NCI-H524 (cell line): ENCODE data around the gene TTL.

Experiments used
- DNase-seq, 2 experiments: peaks; one replicate each; lab custom pipeline; 2025; lab: John Stamatoyannopoulos, UW

TTL gene

DNA sequence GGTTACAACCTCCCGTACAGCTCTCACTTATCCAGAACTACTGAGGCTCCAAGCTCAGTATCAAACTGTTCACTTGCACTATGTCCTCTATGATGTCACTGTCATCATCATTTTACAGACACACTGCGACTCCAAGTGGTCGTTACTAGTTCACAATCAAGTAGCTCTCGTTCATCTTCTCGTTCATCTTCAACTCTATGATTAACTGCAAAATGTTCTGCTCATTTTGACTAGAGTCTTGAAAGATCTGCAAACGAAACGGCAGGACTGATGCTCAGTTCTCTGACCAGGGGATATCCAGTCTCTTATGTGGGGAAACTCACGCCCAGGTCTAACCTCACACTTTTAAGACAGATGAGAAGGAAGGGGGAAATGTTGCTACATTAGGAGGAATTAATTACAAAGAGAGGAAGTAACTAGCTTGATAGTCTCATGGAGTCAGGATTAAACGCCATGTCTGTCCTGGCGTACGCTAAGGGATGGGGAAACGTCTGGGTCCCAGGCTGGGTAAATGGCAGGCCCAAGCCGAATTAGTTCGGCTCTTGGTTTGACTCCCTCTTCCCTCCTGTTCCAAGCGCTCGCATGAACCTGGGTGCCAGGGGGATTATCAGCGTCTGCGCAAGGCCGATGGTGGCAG, 101.7 kb downstream of the TTL start:
- DNase-seq: peak in 1 of 2 experiments; percentile 67

DNA sequence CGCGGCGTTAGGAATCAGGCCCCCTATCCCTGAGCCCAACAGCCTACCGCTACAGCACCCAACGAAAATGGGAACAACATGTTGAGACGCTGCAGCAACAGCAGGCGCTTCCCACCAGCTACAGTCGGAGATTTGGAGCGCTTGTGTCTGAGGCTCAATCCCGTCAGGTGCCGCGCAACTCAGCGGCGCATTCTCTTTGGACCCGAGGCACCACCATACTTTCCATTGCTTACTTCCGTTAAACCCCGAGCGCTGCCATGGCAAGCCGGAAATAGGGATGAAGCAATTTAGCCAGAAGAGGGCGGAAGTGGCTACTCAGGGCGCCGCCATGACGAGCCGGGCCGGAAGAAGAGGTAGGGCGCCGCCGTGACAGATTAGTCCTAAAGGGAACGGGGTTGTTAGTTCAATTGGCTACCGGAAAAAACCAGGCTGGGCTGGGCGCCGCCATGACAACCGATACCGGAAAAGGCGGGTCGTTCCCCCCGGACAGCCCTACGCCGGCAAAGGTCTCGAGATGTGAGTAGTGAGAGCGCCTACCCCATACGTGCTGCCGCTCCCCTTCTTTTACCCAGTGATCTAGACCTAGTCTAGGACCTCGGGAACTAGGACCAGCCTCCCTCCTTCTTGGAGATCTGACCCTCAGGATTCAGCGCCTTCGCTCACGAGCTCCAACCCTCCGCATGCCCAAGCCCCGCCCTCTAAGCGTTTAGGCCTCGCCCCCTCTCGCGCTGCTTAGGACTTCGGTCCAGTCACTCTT, 102.4 kb downstream of the TTL start, which contains the start of gene CHCHD5:
TSS of gene CHCHD5 (plus strand) at position 476 of the 757 bp plus-strand sequence. CDS start at position 515, 39 bp downstream.
- peak; percentile 81 to 92 for DNase-seq

DNA sequence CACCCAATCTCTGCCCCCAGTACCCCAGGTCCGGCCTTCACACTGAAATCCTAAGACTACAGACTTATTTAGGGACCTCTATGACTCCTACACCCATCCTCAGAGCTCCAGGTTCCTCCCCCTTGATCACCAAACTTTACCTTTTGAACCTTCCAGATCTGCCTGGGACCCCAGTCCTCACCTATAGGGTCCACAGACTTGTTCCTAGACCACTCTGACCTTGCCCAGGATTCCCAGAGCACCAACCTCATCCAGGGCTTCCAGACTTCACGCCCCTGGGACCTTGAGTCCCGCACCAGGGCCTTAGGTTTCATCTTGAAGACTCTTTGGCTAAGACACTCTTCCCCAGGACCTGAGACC, 102.9 kb downstream of the TTL start:
- DNase-seq: no peak

DNA sequence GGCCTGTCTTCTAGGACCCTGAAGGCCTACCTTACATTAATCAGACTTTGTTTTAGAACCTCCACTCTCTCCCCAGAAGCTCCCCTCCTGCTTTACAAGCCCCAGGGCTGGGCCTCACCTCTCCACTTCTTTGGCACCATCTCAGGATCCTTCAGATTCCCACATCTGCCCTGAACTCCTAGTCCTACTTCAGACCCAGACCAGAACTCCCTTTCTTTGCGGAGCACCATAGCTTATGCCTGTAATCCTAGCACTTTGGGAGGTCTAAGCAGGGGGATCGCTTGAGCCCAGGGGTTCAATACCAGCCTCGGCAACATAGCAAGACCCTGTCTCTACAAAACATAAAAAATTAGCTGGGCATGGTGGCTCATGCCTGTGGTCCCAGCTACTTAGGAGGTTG, 103.4 kb downstream of the TTL start:
- DNase-seq: no peak

DNA sequence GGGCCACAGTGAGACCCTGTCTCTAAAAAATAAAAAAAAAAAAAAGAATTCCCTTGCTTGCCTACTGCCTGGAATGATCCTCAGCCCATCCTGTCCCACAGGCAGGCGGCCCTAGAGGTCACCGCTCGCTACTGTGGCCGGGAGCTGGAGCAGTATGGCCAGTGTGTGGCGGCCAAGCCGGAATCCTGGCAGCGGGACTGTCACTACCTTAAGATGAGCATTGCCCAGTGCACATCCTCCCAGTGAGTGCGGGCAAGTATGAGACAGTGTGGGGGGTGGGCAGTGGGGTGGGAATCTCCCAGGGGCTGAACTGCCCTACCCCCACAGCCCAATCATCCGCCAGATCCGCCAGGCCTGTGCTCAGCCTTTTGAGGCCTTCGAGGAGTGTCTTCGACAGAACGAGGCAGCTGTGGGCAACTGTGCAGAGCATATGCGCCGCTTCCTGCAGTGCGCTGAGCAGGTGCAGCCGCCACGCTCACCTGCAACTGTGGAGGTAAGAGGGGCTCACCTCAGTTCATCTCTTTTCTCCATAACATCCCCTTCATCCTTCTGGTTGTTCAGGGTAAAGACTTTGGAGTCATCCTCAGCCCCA, 104.0 kb downstream of the TTL start:
- no peak for DNase-seq

DNA sequence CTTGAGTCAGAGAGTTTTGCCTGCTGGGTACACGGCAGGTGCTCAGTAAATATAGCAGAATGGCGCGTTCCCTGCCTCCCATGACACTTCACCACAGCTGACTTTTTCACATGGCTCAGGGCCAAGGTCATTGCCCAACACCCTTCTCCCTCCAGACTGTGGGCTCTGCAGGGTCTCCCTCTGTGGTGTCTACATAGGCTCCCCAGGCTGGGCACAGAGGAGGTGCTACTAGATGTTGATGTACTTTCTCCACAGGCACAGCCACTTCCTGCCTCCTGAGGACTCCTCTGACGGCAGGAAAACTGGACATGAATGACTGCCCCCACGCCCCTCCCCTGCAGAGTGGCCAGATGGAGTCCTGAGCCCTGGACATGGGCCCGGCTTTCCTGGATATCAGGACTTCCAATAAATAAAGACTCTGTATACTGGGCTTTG, 106.7 kb downstream of the TTL start:
- no peak for DNase-seq
